ENCODE results near the gene KIF20B. TPM values are rescaled to one million over a fixed set of nuclear protein-coding genes. Genes with fewer than 3 reads are reported as not detected.

The KIF20B gene
- total RNA-seq, 1 experiment from 2014 or later: 48.1 TPM

DNA sequence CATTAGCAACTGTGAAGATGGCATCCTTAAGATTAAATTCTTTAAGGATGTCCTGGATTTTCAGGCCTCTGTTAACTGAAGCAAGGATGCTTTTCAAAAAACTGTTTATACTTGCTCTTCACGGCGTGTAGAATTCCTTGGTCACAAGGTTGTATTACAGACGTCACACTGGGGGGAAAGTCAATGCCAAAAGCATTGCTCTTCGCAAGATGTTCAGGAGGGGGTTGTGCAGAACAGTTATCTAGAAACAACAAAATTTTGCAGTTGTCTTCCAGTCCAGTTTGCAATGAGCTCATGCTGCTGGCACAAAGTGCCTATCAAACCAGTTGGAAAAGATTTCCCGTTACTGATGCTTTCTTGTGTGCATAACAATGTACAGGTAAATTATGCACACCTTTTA lies 8.2 kb upstream of the KIF20B start:
- CTCF ChIA-PET: no interaction called here
- intact Hi-C loops (cut with micrococcal nuclease; ENCODE audit: unreplicated experiment) (no loop called here), in situ Hi-C loops (cut with HindIII; ENCODE audit: low pct_unique_long_range_greater_than_20kb, low sequenced_read_pairs) (no loop called here)
- ATAC-seq: no peak
- Histone ChIP-seq H3K27ac (ENCODE audit: low read length) (no peak overlapping the region), H3K4me1 (ENCODE audit: control insufficient read depth, insufficient read depth, low read length) (no peaks in the 10 kb centered on the region), H3K36me3 (ENCODE audit: control insufficient read depth, insufficient read depth, low read length) (no peaks in the 10 kb centered on the region), H3K4me3 (ENCODE audit: low read depth in 2 of 2, low read length in 2 of 2) (no peak overlapping the region), H3K27me3 (ENCODE audit: control insufficient read depth, insufficient read depth, low read length) (no peaks in the 10 kb centered on the region), H3K9me3 (ENCODE audit: control insufficient read depth, insufficient read depth, low read depth, low read length) (no peaks in the 10 kb centered on the region)
- DNase-seq (ENCODE audit: low read depth, low spot score): no peak
- POLR2A ChIA-PET: no interaction called here
- TF ChIP-seq SIN3A (IDR thresholded peaks at IDR 0.05; ENCODE audit: borderline replicate concordance, insufficient read depth, low read depth, low read length): no peak
- BruUV-seq (replicated peaks): no TSS peak

DNA sequence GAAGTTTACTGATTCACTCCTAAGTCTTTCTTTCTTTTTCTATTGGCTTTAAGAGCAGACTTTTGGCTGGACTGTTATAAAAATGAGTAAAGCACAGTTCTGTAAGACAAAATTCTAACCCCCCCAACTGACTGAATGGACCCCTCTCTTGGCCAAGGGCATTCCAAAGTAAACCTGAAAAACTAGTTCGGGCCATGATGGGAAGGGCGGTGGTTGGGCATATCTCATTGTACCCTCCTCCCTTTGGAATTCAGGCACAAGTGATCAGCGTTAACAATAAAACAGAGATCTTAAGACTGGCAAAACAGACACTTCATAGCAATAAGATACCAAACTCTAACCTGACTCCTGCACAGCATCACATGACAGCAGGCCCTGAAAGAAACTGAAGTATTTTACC lies 6.1 kb upstream of the KIF20B start:
- no peak for TF ChIP-seq SIN3A (IDR thresholded peaks at IDR 0.05; ENCODE audit: borderline replicate concordance, insufficient read depth, low read depth, low read length)
- TF ChIP-seq POLR2AphosphoS5 (IDR thresholded peaks at IDR 0.05; ENCODE audit: low read depth, low read length): no peak
- TF ChIP-seq, protein P1, sequence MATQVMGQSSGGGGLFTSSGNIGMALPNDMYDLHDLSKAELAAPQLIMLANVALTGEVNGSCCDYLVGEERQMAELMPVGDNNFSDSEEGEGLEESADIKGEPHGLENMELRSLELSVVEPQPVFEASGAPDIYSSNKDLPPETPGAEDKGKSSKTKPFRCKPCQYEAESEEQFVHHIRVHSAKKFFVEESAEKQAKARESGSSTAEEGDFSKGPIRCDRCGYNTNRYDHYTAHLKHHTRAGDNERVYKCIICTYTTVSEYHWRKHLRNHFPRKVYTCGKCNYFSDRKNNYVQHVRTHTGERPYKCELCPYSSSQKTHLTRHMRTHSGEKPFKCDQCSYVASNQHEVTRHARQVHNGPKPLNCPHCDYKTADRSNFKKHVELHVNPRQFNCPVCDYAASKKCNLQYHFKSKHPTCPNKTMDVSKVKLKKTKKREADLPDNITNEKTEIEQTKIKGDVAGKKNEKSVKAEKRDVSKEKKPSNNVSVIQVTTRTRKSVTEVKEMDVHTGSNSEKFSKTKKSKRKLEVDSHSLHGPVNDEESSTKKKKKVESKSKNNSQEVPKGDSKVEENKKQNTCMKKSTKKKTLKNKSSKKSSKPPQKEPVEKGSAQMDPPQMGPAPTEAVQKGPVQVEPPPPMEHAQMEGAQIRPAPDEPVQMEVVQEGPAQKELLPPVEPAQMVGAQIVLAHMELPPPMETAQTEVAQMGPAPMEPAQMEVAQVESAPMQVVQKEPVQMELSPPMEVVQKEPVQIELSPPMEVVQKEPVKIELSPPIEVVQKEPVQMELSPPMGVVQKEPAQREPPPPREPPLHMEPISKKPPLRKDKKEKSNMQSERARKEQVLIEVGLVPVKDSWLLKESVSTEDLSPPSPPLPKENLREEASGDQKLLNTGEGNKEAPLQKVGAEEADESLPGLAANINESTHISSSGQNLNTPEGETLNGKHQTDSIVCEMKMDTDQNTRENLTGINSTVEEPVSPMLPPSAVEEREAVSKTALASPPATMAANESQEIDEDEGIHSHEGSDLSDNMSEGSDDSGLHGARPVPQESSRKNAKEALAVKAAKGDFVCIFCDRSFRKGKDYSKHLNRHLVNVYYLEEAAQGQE (IDR thresholded peaks at IDR 0.05; ENCODE audit: insufficient read depth in 1 of 2, low read depth in 2 of 2, low read length in 1 of 2): no peak
- TF ChIP-seq TCF7L2 (IDR thresholded peaks at IDR 0.05; ENCODE audit: low read depth, low read length): no peak
- TF ChIP-seq, protein P2, sequence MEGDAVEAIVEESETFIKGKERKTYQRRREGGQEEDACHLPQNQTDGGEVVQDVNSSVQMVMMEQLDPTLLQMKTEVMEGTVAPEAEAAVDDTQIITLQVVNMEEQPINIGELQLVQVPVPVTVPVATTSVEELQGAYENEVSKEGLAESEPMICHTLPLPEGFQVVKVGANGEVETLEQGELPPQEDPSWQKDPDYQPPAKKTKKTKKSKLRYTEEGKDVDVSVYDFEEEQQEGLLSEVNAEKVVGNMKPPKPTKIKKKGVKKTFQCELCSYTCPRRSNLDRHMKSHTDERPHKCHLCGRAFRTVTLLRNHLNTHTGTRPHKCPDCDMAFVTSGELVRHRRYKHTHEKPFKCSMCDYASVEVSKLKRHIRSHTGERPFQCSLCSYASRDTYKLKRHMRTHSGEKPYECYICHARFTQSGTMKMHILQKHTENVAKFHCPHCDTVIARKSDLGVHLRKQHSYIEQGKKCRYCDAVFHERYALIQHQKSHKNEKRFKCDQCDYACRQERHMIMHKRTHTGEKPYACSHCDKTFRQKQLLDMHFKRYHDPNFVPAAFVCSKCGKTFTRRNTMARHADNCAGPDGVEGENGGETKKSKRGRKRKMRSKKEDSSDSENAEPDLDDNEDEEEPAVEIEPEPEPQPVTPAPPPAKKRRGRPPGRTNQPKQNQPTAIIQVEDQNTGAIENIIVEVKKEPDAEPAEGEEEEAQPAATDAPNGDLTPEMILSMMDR (IDR thresholded peaks at IDR 0.05): no peak
- no peaks in the 10 kb centered on the region for H3K27me3 ChIP-seq (ENCODE audit: control insufficient read depth, insufficient read depth, low read length)
- ATAC-seq (no peak), DNase-seq (ENCODE audit: low read depth, low spot score) (no peak)
- peaks cover 2% of the 10 kb centered on the region; the same call in 1 of the 2 replicates for H3K4me1 ChIP-seq (ENCODE audit: control insufficient read depth, insufficient read depth, low read length)
- in situ Hi-C loops (cut with HindIII; ENCODE audit: low pct_unique_long_range_greater_than_20kb, low sequenced_read_pairs) (no loop called here), intact Hi-C loops (cut with micrococcal nuclease; ENCODE audit: unreplicated experiment) (no loop called here)
- ChIA-PET POLR2A (no interaction called here), CTCF (interaction anchor here (1.0 kb wide), 1 partner anchor 12 kb away, joined by 3 read pairs; no protein-coding TSS in a partner anchor)
- H3K27ac ChIP-seq (ENCODE audit: low read length): no peak overlapping the region
- no peaks in the 10 kb centered on the region for H3K9me3 ChIP-seq (ENCODE audit: control insufficient read depth, insufficient read depth, low read depth, low read length)
- no TSS peak for BruUV-seq (replicated peaks)
- H3K36me3 ChIP-seq (ENCODE audit: control insufficient read depth, insufficient read depth, low read length): no peaks in the 10 kb centered on the region
- H3K4me3 ChIP-seq (ENCODE audit: low read depth in 2 of 2, low read length in 2 of 2): no peak overlapping the region

DNA sequence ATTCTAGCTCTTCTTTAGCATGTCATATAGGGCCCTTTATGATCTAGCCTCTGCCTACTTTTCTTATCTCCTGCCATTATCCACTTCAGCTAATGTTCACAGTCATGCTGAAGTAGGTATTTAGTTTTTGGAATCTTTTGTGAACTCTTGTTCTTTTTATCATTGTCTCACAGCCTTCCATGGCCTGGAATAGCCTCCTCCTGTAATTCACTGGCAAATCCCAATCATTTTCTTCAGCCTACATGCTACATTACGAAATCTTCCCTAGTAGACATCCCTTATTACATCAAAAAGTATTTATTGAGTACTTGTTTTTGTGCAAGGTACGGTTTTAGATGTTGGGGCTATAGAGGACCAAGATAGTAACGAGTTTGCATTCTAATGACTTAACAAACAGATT lies 3.4 kb upstream of the KIF20B start:
- no peaks in the 10 kb centered on the region; the same call in 1 of the 2 replicates for H3K36me3 ChIP-seq (ENCODE audit: control insufficient read depth, insufficient read depth, low read length)
- in situ Hi-C loops (cut with HindIII; ENCODE audit: low pct_unique_long_range_greater_than_20kb, low sequenced_read_pairs): no loop called here
- CTCF ChIA-PET: no interaction called here
- ATAC-seq (no peak), DNase-seq (ENCODE audit: low read depth, low spot score) (no peak)
- intact Hi-C loops (cut with micrococcal nuclease; ENCODE audit: unreplicated experiment): no loop called here
- no peak for TF ChIP-seq POLR2AphosphoS5 (IDR thresholded peaks at IDR 0.05; ENCODE audit: low read depth, low read length)
- no peak for TF ChIP-seq SIN3A (IDR thresholded peaks at IDR 0.05; ENCODE audit: borderline replicate concordance, insufficient read depth, low read depth, low read length)
- TF ChIP-seq TCF7L2 (IDR thresholded peaks at IDR 0.05; ENCODE audit: low read depth, low read length): no peak
- TF ChIP-seq, protein P2 (IDR thresholded peaks at IDR 0.05): no peak
- TF ChIP-seq, protein P1 (IDR thresholded peaks at IDR 0.05; ENCODE audit: insufficient read depth in 1 of 2, low read depth in 2 of 2, low read length in 1 of 2): no peak
- no peaks in the 10 kb centered on the region for H3K9me3 ChIP-seq (ENCODE audit: control insufficient read depth, insufficient read depth, low read depth, low read length)
- no peaks in the 10 kb centered on the region for H3K27me3 ChIP-seq (ENCODE audit: control insufficient read depth, insufficient read depth, low read length)
- no peak overlapping the region for H3K4me3 ChIP-seq (ENCODE audit: low read depth in 2 of 2, low read length in 2 of 2)
- POLR2A ChIA-PET: no interaction called here
- no peak overlapping the region for H3K27ac ChIP-seq (ENCODE audit: low read length)
- H3K4me1 ChIP-seq (ENCODE audit: control insufficient read depth, insufficient read depth, low read length): peaks cover 6% of the 10 kb centered on the region; the same call in 1 of the 2 replicates
- no TSS peak for BruUV-seq (replicated peaks)
